Thymus (tissue), 11 donors: ENCODE data around the gene VPS13D. TPM values are rescaled to one million over a fixed set of nuclear protein-coding genes. Genes with fewer than 3 reads are reported as not detected.

Experiments
- DNase-seq, 9 donors: peaks; one replicate each; pipeline ENCODE4 v3.0.0-alpha.2; 2013; ENCODE audit warnings: low spot score in 9 of 9, low read depth in 6 of 9, missing footprints in 1 of 9
- H3K27ac ChIP-seq, 2 donors: one replicate each; pipeline ENCODE4 v1.5.1; 2013; ENCODE audit warnings: control low read depth in 1 of 2, low read depth in 1 of 2, low read length in 1 of 2, mild to moderate bottlenecking in 1 of 2, moderate library complexity in 1 of 2
- H3K27me3 ChIP-seq, 2 donors: one replicate each; pipeline ENCODE4 v1.5.1; 2013; ENCODE audit warnings: low read length in 1 of 2; ENCODE audit not compliant: control insufficient read depth in 2 of 2, insufficient read depth in 1 of 2
- H3K36me3 ChIP-seq, 2 donors: one replicate each; pipeline ENCODE4 v1.5.1; 2013; ENCODE audit warnings: low read length in 1 of 2, mild to moderate bottlenecking in 1 of 2, moderate library complexity in 1 of 2; ENCODE audit not compliant: control insufficient read depth in 2 of 2, insufficient read depth in 2 of 2
- H3K4me1 ChIP-seq, 2 donors: one replicate each; pipeline ENCODE4 v1.5.1; 2013; ENCODE audit warnings: low read length in 2 of 2; ENCODE audit not compliant: control insufficient read depth in 2 of 2, insufficient read depth in 2 of 2
- H3K4me3 ChIP-seq, 2 donors: one replicate each; pipeline ENCODE4 v1.5.1; 2013; ENCODE audit warnings: low read length in 2 of 2, control low read depth in 1 of 2, mild to moderate bottlenecking in 1 of 2
- H3K9me3 ChIP-seq, 2 donors: one replicate each; pipeline ENCODE4 v1.5.1; 2013; ENCODE audit warnings: low read length in 1 of 2, mild to moderate bottlenecking in 1 of 2; ENCODE audit not compliant: control insufficient read depth in 2 of 2, insufficient read depth in 1 of 2
- WGBS: extraction: QIAGEN DNeasy Blood & Tissue Kit; methylation state at CpG from one replicate; pipeline ENCODE4 v1.1.7; 2013; 5-methylcytosine and 5-hydroxymethylcytosine counted together
- polyA plus RNA-seq: library from polyadenylated mRNA; stranded (reverse); fragments of 200-250 nt; gene quantifications from one replicate; pipeline ENCODE4 v1.2.3, GENCODE V29; 2013
- total RNA-seq: library from RNA; stranded (reverse); fragments of 120-200 nt; gene quantifications from one replicate; pipeline ENCODE4 v1.2.4, GENCODE V29; 2013
- donor health status: healthy.

Gene VPS13D
- total and polyA plus RNA-seq, 2 donors: 10.2 to 21.7 TPM

- DNase-seq: no peak
- peaks cover 0 to 25% of the 10 kb centered on the region in 2 donors for H3K27me3 ChIP-seq
These were observed 313.1 kb downstream of the VPS13D start for GRCh38 chr1:12542616-12543592.

DNA sequence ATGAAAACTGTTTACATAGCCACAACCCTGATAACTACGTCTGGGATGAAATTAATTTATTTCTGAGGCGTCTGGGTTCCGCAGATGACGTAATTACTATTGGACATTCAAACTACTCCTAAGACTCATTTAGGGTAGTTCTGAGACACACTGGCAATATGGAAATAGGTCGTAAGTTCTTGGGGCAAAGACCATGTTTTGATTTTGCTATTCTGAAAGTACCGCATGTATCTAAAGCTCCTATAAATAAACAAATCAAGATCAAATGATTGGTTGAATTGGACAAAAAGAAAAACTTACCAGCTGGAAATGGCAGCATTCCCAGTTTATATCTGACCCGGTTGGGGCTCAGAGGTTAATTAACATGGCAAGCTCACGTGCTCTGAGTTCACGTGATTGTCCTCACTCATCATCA lies 313.9 kb downstream of the VPS13D start:
- H3K4me3 ChIP-seq: no peak overlapping the region
- H3K4me1 ChIP-seq: peaks cover 0 to 5% of the 10 kb centered on the region in 2 donors
- 95% methylated on average over 9 of the region's 9 CpGs for WGBS
- H3K27ac ChIP-seq: no peak overlapping the region
- H3K9me3 ChIP-seq: peaks cover 0 to 3% of the 10 kb centered on the region in 2 donors
- H3K27me3 ChIP-seq: peaks cover 0 to 26% of the 10 kb centered on the region in 2 donors
- no peaks in the 10 kb centered on the region for H3K36me3 ChIP-seq
- DNase-seq: no peak

More at GRCh38 chr1:12542616-12543592, 313.1 kb downstream of the VPS13D start:
- Histone ChIP-seq H3K4me1 (peaks cover 0 to 5% of the 10 kb centered on the region in 2 donors), H3K36me3 (no peaks in the 10 kb centered on the region), H3K4me3 (no peak overlapping the region), H3K27ac (no peak overlapping the region), H3K9me3 (peaks cover 0 to 3% of the 10 kb centered on the region in 2 donors)
- WGBS: 94% methylated on average over 9 of the region's 9 CpGs

DNA sequence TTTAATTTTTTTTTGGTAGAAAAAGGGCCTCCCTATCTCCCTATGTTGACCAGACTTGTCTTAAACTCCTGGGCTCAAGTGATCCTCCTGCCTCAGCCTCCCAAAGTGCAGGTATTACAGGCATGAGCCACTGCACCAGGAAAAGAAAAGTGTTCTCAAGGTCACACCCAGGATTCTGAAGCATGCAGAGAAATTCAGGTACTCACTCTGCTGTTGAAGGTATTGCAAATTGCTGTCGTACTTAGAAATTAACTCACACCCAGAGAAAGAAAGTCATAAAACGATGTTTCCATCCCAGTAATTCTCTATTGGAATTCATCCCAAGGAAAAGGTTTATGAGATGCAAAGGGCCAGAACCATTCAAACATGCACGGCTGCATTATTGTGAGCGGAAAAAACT lies 314.5 kb downstream of the VPS13D start:
- no peak overlapping the region for H3K4me3 ChIP-seq
- no peaks in the 10 kb centered on the region for H3K36me3 ChIP-seq
- H3K27ac ChIP-seq: no peak overlapping the region
- H3K9me3 ChIP-seq: peaks cover 0 to under 1% of the 10 kb centered on the region in 2 donors
- H3K27me3 ChIP-seq: peaks cover 0 to 24% of the 10 kb centered on the region in 2 donors
- peaks cover 0 to 7% of the 10 kb centered on the region in 2 donors for H3K4me1 ChIP-seq
- no peak for DNase-seq
- WGBS: 91% methylated on average over 4 of the region's 4 CpGs

- no peak for DNase-seq
- H3K4me1 ChIP-seq: peaks cover 0 to 10% of the 10 kb centered on the region in 2 donors
- whole genome bisulfite sequencing: 51% methylated on average over 8 of the region's 8 CpGs
These were observed 315.2 kb downstream of the VPS13D start for GRCh38 chr1:12544992-12545391.

DNA sequence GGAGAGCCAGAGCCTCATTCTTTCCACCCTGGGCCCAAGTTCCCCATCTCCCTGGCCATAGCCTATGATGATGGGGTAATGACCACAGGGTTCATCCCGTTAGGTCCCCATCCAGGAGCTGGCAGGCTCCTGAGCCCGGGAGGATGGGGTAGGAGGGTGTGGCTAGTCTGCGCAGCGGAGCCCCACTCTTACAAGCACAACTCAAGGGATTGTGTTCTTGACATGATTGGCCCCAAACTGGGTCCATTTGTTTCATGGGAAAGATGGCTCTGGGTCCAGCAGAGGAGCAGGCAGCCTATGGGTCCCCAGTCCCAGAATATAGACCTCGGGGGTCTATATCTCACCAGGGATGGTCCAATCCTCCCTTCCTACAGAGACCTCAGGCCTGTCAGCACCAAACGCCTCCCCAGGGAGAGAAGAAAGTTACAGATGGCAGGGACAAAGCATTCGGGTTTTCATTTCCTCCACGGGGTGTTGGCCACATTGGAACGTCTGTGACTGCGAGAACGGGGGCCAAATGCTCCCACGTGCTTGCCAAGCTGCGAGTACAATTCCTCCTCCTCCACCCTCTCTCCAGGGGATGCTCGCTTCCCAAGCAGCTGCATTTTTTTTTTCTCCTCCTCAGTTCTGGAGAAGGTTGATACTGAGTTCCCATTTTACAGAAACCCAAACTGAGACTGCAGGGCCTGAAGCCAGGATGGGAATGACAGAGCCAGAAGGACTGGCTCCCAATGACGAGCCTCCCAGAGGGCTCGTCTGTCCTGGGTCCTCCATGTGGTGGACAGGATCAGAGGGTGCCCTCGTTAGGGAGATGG lies 317.1 kb downstream of the VPS13D start:
- no peak for DNase-seq
- WGBS: 90% methylated on average over 17 of the region's 17 CpGs
- peaks cover 0 to 13% of the 10 kb centered on the region in 2 donors for H3K4me1 ChIP-seq

More at GRCh38 chr1:12544992-12545391, 315.2 kb downstream of the VPS13D start:
- Histone ChIP-seq H3K27ac (no peak overlapping the region), H3K36me3 (no peaks in the 10 kb centered on the region), H3K27me3 (peaks cover 0 to 18% of the 10 kb centered on the region in 2 donors), H3K9me3 (no peaks in the 10 kb centered on the region), H3K4me3 (no peak overlapping the region)

GRCh38 chr1:12547586-12548225 lies 317.9 kb downstream of the VPS13D start:
- no peak for DNase-seq
- H3K27ac ChIP-seq: no peak overlapping the region
- 94% methylated on average over 20 of the region's 20 CpGs for WGBS

More for the DNA sequence above, 317.1 kb downstream of the VPS13D start:
- Histone ChIP-seq H3K9me3 (no peaks in the 10 kb centered on the region), H3K27ac (no peak overlapping the region), H3K27me3 (peaks cover 0 to 4% of the 10 kb centered on the region in 2 donors), H3K4me3 (no peak overlapping the region), H3K36me3 (no peaks in the 10 kb centered on the region)

GRCh38 chr1:12548279-12548972 lies 318.6 kb downstream of the VPS13D start:
- Histone ChIP-seq H3K27ac (no peak overlapping the region), H3K9me3 (no peaks in the 10 kb centered on the region), H3K36me3 (no peaks in the 10 kb centered on the region), H3K27me3 (peaks cover 0 to 4% of the 10 kb centered on the region in 2 donors), H3K4me1 (peaks cover 0 to 13% of the 10 kb centered on the region in 2 donors), H3K4me3 (no peak overlapping the region)
- 95% methylated on average over 14 of the region's 14 CpGs for WGBS
- DNase-seq: no peak

More at GRCh38 chr1:12547586-12548225, 317.9 kb downstream of the VPS13D start:
- Histone ChIP-seq H3K4me1 (peaks cover 0 to 13% of the 10 kb centered on the region in 2 donors), H3K9me3 (no peaks in the 10 kb centered on the region), H3K27me3 (peaks cover 0 to 4% of the 10 kb centered on the region in 2 donors), H3K4me3 (no peak overlapping the region), H3K36me3 (no peaks in the 10 kb centered on the region)

- H3K27me3 ChIP-seq: peaks cover 0 to 4% of the 10 kb centered on the region in 2 donors
- DNase-seq: no peak
- H3K36me3 ChIP-seq: no peaks in the 10 kb centered on the region
- WGBS: 94% methylated on average over 27 of the region's 27 CpGs
- H3K4me3 ChIP-seq: no peak overlapping the region
- peak overlapping the region in 1 of 2 donors; percentile 3 for H3K27ac ChIP-seq
- no peaks in the 10 kb centered on the region for H3K9me3 ChIP-seq
- peaks cover 0 to 13% of the 10 kb centered on the region in 2 donors for H3K4me1 ChIP-seq
These were observed 319.2 kb downstream of the VPS13D start for GRCh38 chr1:12548973-12549459.
